Activated CD4-positive, CD25-positive, alpha-beta regulatory T cell treated with anti-CD3 and anti-CD28 coated beads, Interleukin-2, amount 50 U/mL, for 24 hours (primary cell): ENCODE results near the gene PHACTR1.

Experiments used
- ATAC-seq, 2 donors: fragments of 150-1000 bp; cut with Tn5 transposase; one replicate each; pipeline ENCODE4 v1.10.0; 2021; ENCODE audit warnings: mild to moderate bottlenecking in 1 of 2, moderate library complexity in 1 of 2

The PHACTR1 gene

GRCh38 chr6:13331516-13332348 lies 615.2 kb downstream of the PHACTR1 start:
- no peak for ATAC-seq

GRCh38 chr6:13332349-13332706 lies 615.8 kb downstream of the PHACTR1 start:
- no peak for ATAC-seq

GRCh38 chr6:13334953-13335352 lies 618.4 kb downstream of the PHACTR1 start:
- no peak for ATAC-seq

- ATAC-seq: peak in 1 of 2 donors; percentile 64
Observed at GRCh38 chr6:13336553-13336952, 620.0 kb downstream of the PHACTR1 start.

- no peak for ATAC-seq
Observed at GRCh38 chr6:13338038-13338437, 621.5 kb downstream of the PHACTR1 start.
